ENCODE data around the gene CPED1.

The CPED1 gene

GRCh38 chr7:121271098-121271497, 282.6 kb downstream of the CPED1 start:
- Histone ChIP-seq H4K8ac (ENCODE audit: low read depth, low read length) (no peak overlapping the region), H3K9ac (ENCODE audit: low read depth, low read length, poor library complexity) (no peak overlapping the region), H3K18ac (ENCODE audit: low read length) (no peak overlapping the region), H3K9me3 (replicated peaks in 1 of 2; ENCODE audit: control insufficient read depth in 2 of 2, insufficient read depth in 1 of 2, low read depth in 1 of 2, low read length in 2 of 2) (no peaks in the 10 kb centered on the region), H3K4me1 (ENCODE audit: control insufficient read depth in 2 of 2, insufficient read depth in 1 of 2, low read depth in 1 of 2, low read length in 2 of 2) (no peaks in the 10 kb centered on the region), H2BK120ac (ENCODE audit: low read depth, low read length) (no peak overlapping the region), H3K14ac (ENCODE audit: low read length) (no peak overlapping the region), H3K4me2 (ENCODE audit: insufficient read depth, low read length, poor library complexity, severe bottlenecking) (no peak overlapping the region), H2AFZ (ENCODE audit: low read length) (no peak overlapping the region), H2BK12ac (ENCODE audit: low read length) (no peak overlapping the region), H2BK15ac (ENCODE audit: low read length) (no peak overlapping the region), H3K79me1 (ENCODE audit: low read depth, low read length) (no peaks in the 10 kb centered on the region), H3K4ac (ENCODE audit: low read length) (no peak overlapping the region), H3K27me3 (ENCODE audit: control insufficient read depth in 3 of 3, insufficient read depth in 3 of 3, low read depth in 1 of 3, low read length in 3 of 3) (no peaks in the 10 kb centered on the region), H3K36me3 (replicated peaks in 1 of 2; ENCODE audit: control insufficient read depth in 2 of 2, insufficient read depth in 2 of 2, low read length in 2 of 2) (no peaks in the 10 kb centered on the region), H2BK5ac (ENCODE audit: low read length) (no peak overlapping the region), H3K27ac (replicated peaks; ENCODE audit: low read length) (no peak overlapping the region), H2AK5ac (ENCODE audit: low read depth, low read length) (no peak overlapping the region), H4K91ac (ENCODE audit: low read depth, low read length, poor library complexity) (no peak overlapping the region), H3K4me3 (ENCODE audit: low read length in 2 of 2) (no peak overlapping the region), H3K23ac (ENCODE audit: low read depth, low read length, poor library complexity) (no peak overlapping the region)
- no peak for DNase-seq (ENCODE audit: low spot score)
- WGBS, 2 donors (ENCODE audit: extremely low coverage in 2 of 2, insufficient read length in 2 of 2, insufficient replicate concordance in 1 of 2), result no CpG with 5 or more reads among the region's 2 CpGs

GRCh38 chr7:121271916-121272315, 283.4 kb downstream of the CPED1 start:
- no peak overlapping the region for H3K9ac ChIP-seq (ENCODE audit: low read depth, low read length, poor library complexity)
- no peak overlapping the region for H2AFZ ChIP-seq (ENCODE audit: low read length)
- H3K4me3 ChIP-seq (ENCODE audit: low read length in 2 of 2), result no peak overlapping the region
- no peak overlapping the region for H2BK15ac ChIP-seq (ENCODE audit: low read length)
- H3K79me1 ChIP-seq (ENCODE audit: low read depth, low read length), result no peaks in the 10 kb centered on the region
- H3K9me3 ChIP-seq (replicated peaks in 1 of 2; ENCODE audit: control insufficient read depth in 2 of 2, insufficient read depth in 1 of 2, low read depth in 1 of 2, low read length in 2 of 2), result no peaks in the 10 kb centered on the region
- no peak overlapping the region for H3K14ac ChIP-seq (ENCODE audit: low read length)
- DNase-seq (ENCODE audit: low spot score), result no peak
- H3K36me3 ChIP-seq (replicated peaks in 1 of 2; ENCODE audit: control insufficient read depth in 2 of 2, insufficient read depth in 2 of 2, low read length in 2 of 2), result no peaks in the 10 kb centered on the region
- H2BK120ac ChIP-seq (ENCODE audit: low read depth, low read length), result no peak overlapping the region
- no peak overlapping the region for H2BK12ac ChIP-seq (ENCODE audit: low read length)
- no peak overlapping the region for H3K4me2 ChIP-seq (ENCODE audit: insufficient read depth, low read length, poor library complexity, severe bottlenecking)
- no peaks in the 10 kb centered on the region for H3K27me3 ChIP-seq (ENCODE audit: control insufficient read depth in 3 of 3, insufficient read depth in 3 of 3, low read depth in 1 of 3, low read length in 3 of 3)
- H3K4ac ChIP-seq (ENCODE audit: low read length), result no peak overlapping the region
- H3K27ac ChIP-seq (replicated peaks; ENCODE audit: low read length), result no peak overlapping the region
- H4K91ac ChIP-seq (ENCODE audit: low read depth, low read length, poor library complexity), result no peak overlapping the region
- no peak overlapping the region for H2BK5ac ChIP-seq (ENCODE audit: low read length)
- H3K23ac ChIP-seq (ENCODE audit: low read depth, low read length, poor library complexity), result no peak overlapping the region
- H3K18ac ChIP-seq (ENCODE audit: low read length), result no peak overlapping the region
- H2AK5ac ChIP-seq (ENCODE audit: low read depth, low read length), result no peak overlapping the region
- no CpG with 5 or more reads among the region's 2 CpGs for WGBS, 2 donors (ENCODE audit: extremely low coverage in 2 of 2, insufficient read length in 2 of 2, insufficient replicate concordance in 1 of 2)
- H3K4me1 ChIP-seq (ENCODE audit: control insufficient read depth in 2 of 2, insufficient read depth in 1 of 2, low read depth in 1 of 2, low read length in 2 of 2), result no peaks in the 10 kb centered on the region
- no peak overlapping the region for H4K8ac ChIP-seq (ENCODE audit: low read depth, low read length)

GRCh38 chr7:121272676-121273075, 284.2 kb downstream of the CPED1 start:
- H3K4me2 ChIP-seq (ENCODE audit: insufficient read depth, low read length, poor library complexity, severe bottlenecking), result no peak overlapping the region
- H2BK120ac ChIP-seq (ENCODE audit: low read depth, low read length), result no peak overlapping the region
- H3K23ac ChIP-seq (ENCODE audit: low read depth, low read length, poor library complexity), result no peak overlapping the region
- H2BK15ac ChIP-seq (ENCODE audit: low read length), result no peak overlapping the region
- DNase-seq (ENCODE audit: low spot score), result no peak
- H3K4ac ChIP-seq (ENCODE audit: low read length), result no peak overlapping the region
- H4K8ac ChIP-seq (ENCODE audit: low read depth, low read length), result no peak overlapping the region
- no peak overlapping the region for H3K9ac ChIP-seq (ENCODE audit: low read depth, low read length, poor library complexity)
- no peak overlapping the region for H3K4me3 ChIP-seq (ENCODE audit: low read length in 2 of 2)
- H3K9me3 ChIP-seq (replicated peaks in 1 of 2; ENCODE audit: control insufficient read depth in 2 of 2, insufficient read depth in 1 of 2, low read depth in 1 of 2, low read length in 2 of 2), result no peaks in the 10 kb centered on the region
- no peak overlapping the region for H3K14ac ChIP-seq (ENCODE audit: low read length)
- no peaks in the 10 kb centered on the region for H3K4me1 ChIP-seq (ENCODE audit: control insufficient read depth in 2 of 2, insufficient read depth in 1 of 2, low read depth in 1 of 2, low read length in 2 of 2)
- H2AK5ac ChIP-seq (ENCODE audit: low read depth, low read length), result no peak overlapping the region
- H2AFZ ChIP-seq (ENCODE audit: low read length), result no peak overlapping the region
- H3K27me3 ChIP-seq (ENCODE audit: control insufficient read depth in 3 of 3, insufficient read depth in 3 of 3, low read depth in 1 of 3, low read length in 3 of 3), result peaks cover 0 to 4% (median 0%) of the 10 kb centered on the region in 3 experiments
- H3K36me3 ChIP-seq (replicated peaks in 1 of 2; ENCODE audit: control insufficient read depth in 2 of 2, insufficient read depth in 2 of 2, low read length in 2 of 2), result no peaks in the 10 kb centered on the region
- no peak overlapping the region for H2BK12ac ChIP-seq (ENCODE audit: low read length)
- no peak overlapping the region for H2BK5ac ChIP-seq (ENCODE audit: low read length)
- H4K91ac ChIP-seq (ENCODE audit: low read depth, low read length, poor library complexity), result no peak overlapping the region
- H3K79me1 ChIP-seq (ENCODE audit: low read depth, low read length), result no peaks in the 10 kb centered on the region
- no peak overlapping the region for H3K27ac ChIP-seq (replicated peaks; ENCODE audit: low read length)
- WGBS, 2 donors (ENCODE audit: extremely low coverage in 2 of 2, insufficient read length in 2 of 2, insufficient replicate concordance in 1 of 2), result no CpG with 5 or more reads among the region's 1 CpG
- no peak overlapping the region for H3K18ac ChIP-seq (ENCODE audit: low read length)

- H3K27me3 ChIP-seq (ENCODE audit: control insufficient read depth in 3 of 3, insufficient read depth in 3 of 3, low read depth in 1 of 3, low read length in 3 of 3), result peaks cover 0 to 4% (median 0%) of the 10 kb centered on the region in 3 experiments
- no peaks in the 10 kb centered on the region for H3K4me1 ChIP-seq (ENCODE audit: control insufficient read depth in 2 of 2, insufficient read depth in 1 of 2, low read depth in 1 of 2, low read length in 2 of 2)
- no peak overlapping the region for H3K4me2 ChIP-seq (ENCODE audit: insufficient read depth, low read length, poor library complexity, severe bottlenecking)
- no peak overlapping the region for H3K18ac ChIP-seq (ENCODE audit: low read length)
- H3K9ac ChIP-seq (ENCODE audit: low read depth, low read length, poor library complexity), result no peak overlapping the region
- no CpG with 5 or more reads among the region's 2 CpGs for WGBS, 2 donors (ENCODE audit: extremely low coverage in 2 of 2, insufficient read length in 2 of 2, insufficient replicate concordance in 1 of 2)
- H3K23ac ChIP-seq (ENCODE audit: low read depth, low read length, poor library complexity), result no peak overlapping the region
- no peak overlapping the region for H2BK15ac ChIP-seq (ENCODE audit: low read length)
- no peak overlapping the region for H2AK5ac ChIP-seq (ENCODE audit: low read depth, low read length)
- H3K79me1 ChIP-seq (ENCODE audit: low read depth, low read length), result no peaks in the 10 kb centered on the region
- no peak overlapping the region for H2AFZ ChIP-seq (ENCODE audit: low read length)
- H3K4me3 ChIP-seq (ENCODE audit: low read length in 2 of 2), result no peak overlapping the region
- no peak overlapping the region for H4K8ac ChIP-seq (ENCODE audit: low read depth, low read length)
- DNase-seq (ENCODE audit: low spot score), result no peak
- H3K27ac ChIP-seq (replicated peaks; ENCODE audit: low read length), result no peak overlapping the region
- H3K14ac ChIP-seq (ENCODE audit: low read length), result no peak overlapping the region
- H3K36me3 ChIP-seq (replicated peaks in 1 of 2; ENCODE audit: control insufficient read depth in 2 of 2, insufficient read depth in 2 of 2, low read length in 2 of 2), result no peaks in the 10 kb centered on the region
- no peak overlapping the region for H2BK120ac ChIP-seq (ENCODE audit: low read depth, low read length)
- no peaks in the 10 kb centered on the region for H3K9me3 ChIP-seq (replicated peaks in 1 of 2; ENCODE audit: control insufficient read depth in 2 of 2, insufficient read depth in 1 of 2, low read depth in 1 of 2, low read length in 2 of 2)
- no peak overlapping the region for H4K91ac ChIP-seq (ENCODE audit: low read depth, low read length, poor library complexity)
- no peak overlapping the region for H2BK5ac ChIP-seq (ENCODE audit: low read length)
- no peak overlapping the region for H3K4ac ChIP-seq (ENCODE audit: low read length)
- H2BK12ac ChIP-seq (ENCODE audit: low read length), result no peak overlapping the region
These were observed 285.1 kb downstream of the CPED1 start for GRCh38 chr7:121273467-121274167.
